Stimulated activated naive CD8-positive, alpha-beta T cell treated with anti-CD3 and anti-CD28 coated beads, Interleukin-15, amount 100 ng/mL, for 72 hours (primary cell): ENCODE data around the gene RTL5.

ENCODE experiments used
- ATAC-seq: fragments of 150-1000 bp; cut with Tn5 transposase; 2 replicates; pipeline ENCODE4 v1.10.0; 2021; ENCODE audit warnings: mild to moderate bottlenecking, moderate library complexity
- DNase-seq, 2 donors: peaks; one replicate each; pipeline ENCODE4 v3.0.0; 2021 to 2022
- H3K27ac Mint-ChIP-seq, 2 donors: one replicate each; pipeline ENCODE4 v1.8.0; 2022; ENCODE audit warnings: mild to moderate bottlenecking in 2 of 2, mixed read lengths in 2 of 2, moderate library complexity in 2 of 2
- H3K27me3 Mint-ChIP-seq: one replicate; pipeline ENCODE4 v1.8.0; 2022; ENCODE audit warnings: mixed read lengths
- H3K4me1 Mint-ChIP-seq: one replicate; pipeline ENCODE4 v1.8.0; 2022; ENCODE audit warnings: mild to moderate bottlenecking, mixed read lengths
- H3K4me3 Mint-ChIP-seq, 2 donors: one replicate each; pipeline ENCODE4 v1.8.0; 2022; ENCODE audit warnings: mild to moderate bottlenecking in 2 of 2, mixed read lengths in 2 of 2, moderate library complexity in 1 of 2
- H3K9me3 Mint-ChIP-seq, 2 donors: one replicate each; pipeline ENCODE4 v1.8.0; 2022; ENCODE audit warnings: mixed read lengths in 2 of 2

The RTL5 gene

DNA sequence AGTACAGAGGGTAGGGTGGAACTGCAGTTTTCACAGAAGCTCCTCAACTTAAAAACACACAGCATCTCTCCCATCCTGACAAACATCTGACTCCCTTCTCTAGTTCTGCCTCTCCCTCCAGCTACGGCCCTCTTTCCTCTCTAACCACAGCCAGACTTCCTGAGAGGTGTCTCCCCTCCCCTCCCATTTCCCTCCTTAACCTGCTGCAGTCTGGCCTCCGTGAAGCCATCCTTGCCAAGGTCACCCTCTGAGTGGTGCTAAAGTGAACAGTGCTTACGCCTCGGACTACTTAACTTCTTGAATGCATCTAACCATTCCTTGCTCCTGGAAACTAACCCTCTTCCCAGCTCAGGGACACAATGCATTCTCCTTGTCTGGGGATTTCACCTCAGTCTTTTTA, 53.3 kb downstream of the RTL5 start:
- DNase-seq: no peak
- Mint-ChIP-seq H3K27ac (peak overlapping the region in 1 of 2 donors; percentile 25), H3K9me3 (no peaks in the 10 kb centered on the region), H3K4me1 (no peaks in the 10 kb centered on the region), H3K4me3 (no peak overlapping the region), H3K27me3 (peaks cover 35% of the 10 kb centered on the region)
- no peak for ATAC-seq
